ENCODE data around the gene SYNGR3.
A peak's percentile ranks its signal among the peaks of the same experiment; 100 is the strongest.
"Not testable (repeated sequence)": the region's sequence is repeated elsewhere in the genome, so short reads cannot be mapped to it uniquely, and the experiment has no call there.

Gene SYNGR3

GRCh38 chr16:1989209-1990100 lies at the start of gene SYNGR3:
TSS of gene SYNGR3 (plus strand) at chr16:1989970. CDS start at chr16:1990103, 133 bp downstream.
- DNase-seq (ENCODE audit: low read depth), result no peak

- no peak for DNase-seq (ENCODE audit: low read depth)
Measured at GRCh38 chr16:1940273-1941161, 49.3 kb upstream of the SYNGR3 start.

GRCh38 chr16:1941162-1942046 lies 48.4 kb upstream of the SYNGR3 start:
- no peak for DNase-seq (ENCODE audit: low read depth)

GRCh38 chr16:1942047-1942809 lies 47.5 kb upstream of the SYNGR3 start:
- no peak for DNase-seq (ENCODE audit: low read depth)

- peak; percentile 98 for DNase-seq (ENCODE audit: low read depth)
Measured at GRCh38 chr16:1942810-1943726, 46.7 kb upstream of the SYNGR3 start, which contains the start of gene MSRB1. TSS of gene MSRB1 (minus strand) at chr16:1943199. CDS start at chr16:1943156, 43 bp downstream.

- no peak for DNase-seq (ENCODE audit: low read depth)
Measured at GRCh38 chr16:1944612-1945199, 45.1 kb upstream of the SYNGR3 start.

- no peak for DNase-seq (ENCODE audit: low read depth)
Measured at GRCh38 chr16:1945559-1946391, 44.0 kb upstream of the SYNGR3 start.

- DNase-seq (ENCODE audit: low read depth), result no peak
Measured at GRCh38 chr16:1946495-1947368, 43.0 kb upstream of the SYNGR3 start.

GRCh38 chr16:1947369-1947670 lies 42.5 kb upstream of the SYNGR3 start:
- DNase-seq (ENCODE audit: low read depth), result no peak

- DNase-seq (ENCODE audit: low read depth), result no peak
Measured at GRCh38 chr16:1949507-1949906, 40.3 kb upstream of the SYNGR3 start.

- no peak for DNase-seq (ENCODE audit: low read depth)
Measured at GRCh38 chr16:1950047-1950446, 39.7 kb upstream of the SYNGR3 start.

- DNase-seq (ENCODE audit: low read depth), result no peak
Measured at GRCh38 chr16:1950559-1950958, 39.2 kb upstream of the SYNGR3 start.

- no peak for DNase-seq (ENCODE audit: low read depth)
Measured at GRCh38 chr16:1953734-1954133, 36.0 kb upstream of the SYNGR3 start.

- DNase-seq (ENCODE audit: low read depth), result not testable (repeated sequence)
Measured at GRCh38 chr16:1957434-1958142, 32.2 kb upstream of the SYNGR3 start.

- not testable (repeated sequence) for DNase-seq (ENCODE audit: low read depth)
Measured at GRCh38 chr16:1958143-1958491, 31.7 kb upstream of the SYNGR3 start.

GRCh38 chr16:1958715-1959268 lies 31.0 kb upstream of the SYNGR3 start:
- DNase-seq (ENCODE audit: low read depth), result no peak

Data from activated T-cell treated with anti-CD3 and anti-CD28 coated beads for 24 hours (primary cell).